ENCODE data around the gene ITPRIPL2.

ITPRIPL2 gene

GRCh38 chr16:19108409-19109287 lies 5.1 kb upstream of the ITPRIPL2 start:
- no peak for DNase-seq (ENCODE audit: low read depth, low spot score)
- no peak overlapping the region for H3K4me3 ChIP-seq (ENCODE audit: low read length)
- WGBS (ENCODE audit: insufficient coverage, insufficient read length), result no CpG with 5 or more reads among the region's 9 CpGs
- no peaks in the 10 kb centered on the region for H3K9me3 ChIP-seq (ENCODE audit: control insufficient read depth, insufficient read depth, low read length)
- peaks cover 2% of the 10 kb centered on the region; the same call in 1 of the 2 replicates for H3K4me1 ChIP-seq (ENCODE audit: control insufficient read depth, insufficient read depth, low read length)
- H3K27ac ChIP-seq (ENCODE audit: low read length), result no peak overlapping the region
- H3K36me3 ChIP-seq (ENCODE audit: control insufficient read depth, insufficient read depth, low read length), result no peaks in the 10 kb centered on the region
- H3K27me3 ChIP-seq (ENCODE audit: control insufficient read depth, insufficient read depth, low read length), result no peaks in the 10 kb centered on the region; the same call in 1 of the 2 replicates

DNA sequence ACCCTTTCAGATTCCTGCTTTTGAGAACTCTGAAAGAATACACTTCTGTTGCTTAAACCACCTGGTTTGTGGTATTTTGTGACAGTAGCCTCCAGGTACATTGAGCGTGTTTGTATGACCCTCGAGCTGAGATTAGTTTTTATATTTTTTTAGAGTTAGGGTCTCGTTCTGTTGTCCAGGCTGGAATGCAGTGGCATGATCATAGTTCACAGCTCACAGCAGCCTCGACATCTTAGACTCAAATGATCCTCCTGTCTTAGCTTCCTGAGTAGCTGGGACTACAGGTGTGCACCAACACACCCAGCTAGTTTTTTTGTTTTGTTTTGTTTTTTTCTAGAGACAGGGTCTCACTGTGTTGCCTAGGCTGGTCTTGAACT lies 4.5 kb upstream of the ITPRIPL2 start:
- no peak overlapping the region for H3K27ac ChIP-seq (ENCODE audit: low read length)
- no peaks in the 10 kb centered on the region for H3K9me3 ChIP-seq (ENCODE audit: control insufficient read depth, insufficient read depth, low read length)
- WGBS (ENCODE audit: insufficient coverage, insufficient read length), result no CpG with 5 or more reads among the region's 4 CpGs
- no peak for DNase-seq (ENCODE audit: low read depth, low spot score)
- H3K4me1 ChIP-seq (ENCODE audit: control insufficient read depth, insufficient read depth, low read length), result peaks cover 2% of the 10 kb centered on the region; the same call in 1 of the 2 replicates
- no peak overlapping the region for H3K4me3 ChIP-seq (ENCODE audit: low read length)
- no peaks in the 10 kb centered on the region; the same call in 1 of the 2 replicates for H3K27me3 ChIP-seq (ENCODE audit: control insufficient read depth, insufficient read depth, low read length)
- H3K36me3 ChIP-seq (ENCODE audit: control insufficient read depth, insufficient read depth, low read length), result no peaks in the 10 kb centered on the region

- no peak overlapping the region for H3K27ac ChIP-seq (ENCODE audit: low read length)
- H3K4me1 ChIP-seq (ENCODE audit: control insufficient read depth, insufficient read depth, low read length), result peaks cover 2% of the 10 kb centered on the region
- H3K36me3 ChIP-seq (ENCODE audit: control insufficient read depth, insufficient read depth, low read length), result no peaks in the 10 kb centered on the region
- H3K9me3 ChIP-seq (ENCODE audit: control insufficient read depth, insufficient read depth, low read length), result no peaks in the 10 kb centered on the region
- no peak overlapping the region for H3K4me3 ChIP-seq (ENCODE audit: low read length)
- DNase-seq (ENCODE audit: low read depth, low spot score), result no peak
- no CpG with 5 or more reads among the region's 4 CpGs for WGBS (ENCODE audit: insufficient coverage, insufficient read length)
- H3K27me3 ChIP-seq (ENCODE audit: control insufficient read depth, insufficient read depth, low read length), result peaks cover 3% of the 10 kb centered on the region; the same call in 1 of the 2 replicates
Measured at GRCh38 chr16:19110537-19111360, 3.0 kb upstream of the ITPRIPL2 start.

GRCh38 chr16:19112099-19112407 lies 1.7 kb upstream of the ITPRIPL2 start:
- no peaks in the 10 kb centered on the region for H3K36me3 ChIP-seq (ENCODE audit: control insufficient read depth, insufficient read depth, low read length)
- WGBS (ENCODE audit: insufficient coverage, insufficient read length), result no CpG with 5 or more reads among the region's 2 CpGs
- H3K4me3 ChIP-seq (ENCODE audit: low read length), result no peak overlapping the region
- H3K27me3 ChIP-seq (ENCODE audit: control insufficient read depth, insufficient read depth, low read length), result peaks cover 3% of the 10 kb centered on the region; the same call in 1 of the 2 replicates
- H3K9me3 ChIP-seq (ENCODE audit: control insufficient read depth, insufficient read depth, low read length), result no peaks in the 10 kb centered on the region
- no peak for DNase-seq (ENCODE audit: low read depth, low spot score)
- no peak overlapping the region for H3K27ac ChIP-seq (ENCODE audit: low read length)
- peaks cover 2% of the 10 kb centered on the region for H3K4me1 ChIP-seq (ENCODE audit: control insufficient read depth, insufficient read depth, low read length)

DNA sequence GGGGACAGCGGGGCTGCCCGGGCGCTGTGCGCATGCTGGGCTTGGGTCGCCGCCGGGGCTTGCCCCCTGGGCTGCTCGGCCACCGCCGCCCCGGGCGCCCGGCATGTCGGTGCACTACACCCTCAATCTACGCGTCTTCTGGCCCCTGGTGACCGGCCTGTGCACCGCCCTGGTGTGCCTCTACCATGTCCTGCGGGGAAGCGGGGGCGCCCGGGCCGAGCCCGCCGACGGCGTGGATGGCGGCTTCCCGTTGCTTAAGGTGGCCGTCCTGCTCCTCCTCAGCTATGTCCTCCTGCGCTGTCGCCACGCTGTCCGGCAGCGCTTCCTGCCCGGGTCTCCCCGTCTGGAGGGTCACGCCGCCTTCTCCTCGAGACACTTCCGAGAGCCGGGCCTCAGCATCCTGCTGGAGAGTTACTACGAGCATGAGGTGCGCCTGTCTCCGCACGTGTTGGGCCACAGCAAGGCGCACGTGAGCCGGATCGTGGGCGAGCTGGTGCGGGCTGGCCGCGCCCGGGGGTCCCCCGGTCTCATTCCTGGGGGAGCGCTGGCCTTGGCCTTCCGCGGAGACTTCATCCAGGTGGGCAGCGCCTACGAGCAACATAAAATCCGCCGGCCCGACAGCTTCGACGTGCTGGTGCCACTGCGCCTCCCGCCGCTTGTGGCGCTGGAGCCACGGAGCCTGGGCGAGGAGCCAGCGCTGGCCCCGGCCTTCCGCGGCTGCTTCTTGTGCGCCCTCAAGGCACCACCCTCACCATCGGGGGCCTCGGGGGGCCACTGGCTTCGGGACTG lies 789 bp downstream of the ITPRIPL2 start:
- Histone ChIP-seq H3K36me3 (ENCODE audit: control insufficient read depth, insufficient read depth, low read length) (no peaks in the 10 kb centered on the region), H3K4me1 (ENCODE audit: control insufficient read depth, insufficient read depth, low read length) (peaks cover 2% of the 10 kb centered on the region), H3K27ac (ENCODE audit: low read length) (no peak overlapping the region), H3K9me3 (ENCODE audit: control insufficient read depth, insufficient read depth, low read length) (no peaks in the 10 kb centered on the region), H3K4me3 (ENCODE audit: low read length) (peak overlapping the region; percentile 39; the same call in 1 of the 2 replicates), H3K27me3 (ENCODE audit: control insufficient read depth, insufficient read depth, low read length) (peaks cover 3% of the 10 kb centered on the region; the same call in 1 of the 2 replicates)
- DNase-seq (ENCODE audit: low read depth, low spot score), result no peak
- no CpG with 5 or more reads among the region's 80 CpGs for WGBS (ENCODE audit: insufficient coverage, insufficient read length)

GRCh38 chr16:19115148-19116021 lies 1.6 kb downstream of the ITPRIPL2 start:
- no peak for DNase-seq (ENCODE audit: low read depth, low spot score)
- H3K27ac ChIP-seq (ENCODE audit: low read length), result no peak overlapping the region
- peaks cover 3% of the 10 kb centered on the region; the same call in 1 of the 2 replicates for H3K27me3 ChIP-seq (ENCODE audit: control insufficient read depth, insufficient read depth, low read length)
- no CpG with 5 or more reads among the region's 50 CpGs for WGBS (ENCODE audit: insufficient coverage, insufficient read length)
- H3K4me3 ChIP-seq (ENCODE audit: low read length), result no peak overlapping the region
- no peaks in the 10 kb centered on the region for H3K9me3 ChIP-seq (ENCODE audit: control insufficient read depth, insufficient read depth, low read length)
- peaks cover 2% of the 10 kb centered on the region for H3K4me1 ChIP-seq (ENCODE audit: control insufficient read depth, insufficient read depth, low read length)
- no peaks in the 10 kb centered on the region for H3K36me3 ChIP-seq (ENCODE audit: control insufficient read depth, insufficient read depth, low read length)

- WGBS (ENCODE audit: insufficient coverage, insufficient read length), result no CpG with 5 or more reads among the region's 6 CpGs
- no peak for DNase-seq (ENCODE audit: low read depth, low spot score)
- Histone ChIP-seq H3K9me3 (ENCODE audit: control insufficient read depth, insufficient read depth, low read length) (no peaks in the 10 kb centered on the region), H3K4me3 (ENCODE audit: low read length) (no peak overlapping the region), H3K27me3 (ENCODE audit: control insufficient read depth, insufficient read depth, low read length) (peaks cover 3% of the 10 kb centered on the region; the same call in 1 of the 2 replicates), H3K4me1 (ENCODE audit: control insufficient read depth, insufficient read depth, low read length) (peaks cover 2% of the 10 kb centered on the region), H3K27ac (ENCODE audit: low read length) (no peak overlapping the region), H3K36me3 (ENCODE audit: control insufficient read depth, insufficient read depth, low read length) (no peaks in the 10 kb centered on the region)
Measured at GRCh38 chr16:19116711-19117449, 3.1 kb downstream of the ITPRIPL2 start.

DNA sequence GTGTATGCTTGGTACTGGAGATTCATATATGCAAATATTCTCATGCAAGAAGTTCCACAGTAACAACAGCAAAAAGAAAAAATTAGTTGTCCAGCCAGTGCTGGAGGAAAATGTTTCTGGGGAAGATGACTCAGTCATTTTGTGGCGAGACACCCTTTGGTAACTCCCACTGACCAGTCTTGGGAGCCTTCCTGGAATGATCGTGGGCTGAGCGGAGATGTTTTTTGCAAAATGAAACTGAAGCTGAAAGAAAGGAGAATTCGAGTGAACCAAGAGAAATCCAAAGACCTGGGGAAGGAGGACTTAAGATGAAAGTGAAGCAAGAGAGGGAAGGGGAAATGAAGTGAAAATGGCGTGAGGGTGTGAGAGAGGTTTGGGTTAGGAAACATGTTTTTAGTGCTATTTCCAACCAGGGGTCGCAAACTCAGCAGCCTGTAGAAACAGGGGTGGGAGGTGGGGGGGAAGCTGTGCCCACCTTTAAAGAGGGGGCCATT lies 5.2 kb downstream of the ITPRIPL2 start:
- WGBS (ENCODE audit: insufficient coverage, insufficient read length), result 100% methylated on average over 1 of the region's 6 CpGs
- H3K27me3 ChIP-seq (ENCODE audit: control insufficient read depth, insufficient read depth, low read length), result peaks cover 3% of the 10 kb centered on the region; the same call in 1 of the 2 replicates
- DNase-seq (ENCODE audit: low read depth, low spot score), result no peak
- no peaks in the 10 kb centered on the region; the same call in 1 of the 2 replicates for H3K4me1 ChIP-seq (ENCODE audit: control insufficient read depth, insufficient read depth, low read length)
- no peak overlapping the region for H3K4me3 ChIP-seq (ENCODE audit: low read length)
- no peak overlapping the region for H3K27ac ChIP-seq (ENCODE audit: low read length)
- H3K36me3 ChIP-seq (ENCODE audit: control insufficient read depth, insufficient read depth, low read length), result no peaks in the 10 kb centered on the region
- H3K9me3 ChIP-seq (ENCODE audit: control insufficient read depth, insufficient read depth, low read length), result no peaks in the 10 kb centered on the region

- DNase-seq (ENCODE audit: low read depth, low spot score), result no peak
- peaks cover 3% of the 10 kb centered on the region; the same call in 1 of the 2 replicates for H3K27me3 ChIP-seq (ENCODE audit: control insufficient read depth, insufficient read depth, low read length)
- H3K27ac ChIP-seq (ENCODE audit: low read length), result no peak overlapping the region
- H3K36me3 ChIP-seq (ENCODE audit: control insufficient read depth, insufficient read depth, low read length), result no peaks in the 10 kb centered on the region
- no peak overlapping the region for H3K4me3 ChIP-seq (ENCODE audit: low read length)
- no peaks in the 10 kb centered on the region for H3K9me3 ChIP-seq (ENCODE audit: control insufficient read depth, insufficient read depth, low read length)
- WGBS (ENCODE audit: insufficient coverage, insufficient read length), result no CpG with 5 or more reads among the region's 5 CpGs
- H3K4me1 ChIP-seq (ENCODE audit: control insufficient read depth, insufficient read depth, low read length), result no peaks in the 10 kb centered on the region; the same call in 1 of the 2 replicates
Measured at GRCh38 chr16:19119564-19119963, 5.8 kb downstream of the ITPRIPL2 start.

Measured in iPS DF 6.9 (cell line).